Measurements from ENCODE around the gene CELA3B.
"Not testable (repeated sequence)": the region's sequence is repeated elsewhere in the genome, so short reads cannot be mapped to it uniquely, and the experiment has no call there.

The CELA3B gene

DNA sequence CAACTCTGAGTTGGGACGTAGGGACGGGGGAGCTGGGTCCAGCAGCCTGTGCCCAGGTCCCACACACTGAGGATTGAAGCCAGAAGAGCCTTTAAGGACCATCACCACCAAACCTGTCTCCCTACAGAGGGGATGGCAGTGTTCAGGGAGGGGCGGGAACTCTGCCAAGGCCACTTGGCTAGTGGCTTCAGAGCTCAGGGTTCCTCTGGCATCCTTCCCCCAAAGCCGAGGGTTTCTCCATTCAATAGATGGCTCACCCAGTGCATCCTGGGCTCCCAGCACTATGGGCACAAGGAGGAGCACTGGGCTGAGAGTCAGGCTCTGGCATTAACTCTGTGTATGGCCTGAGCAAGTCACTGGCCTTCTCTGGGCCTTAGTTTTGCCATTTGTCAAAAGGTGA, 4.4 kb downstream of the CELA3B start:
- not testable (repeated sequence) for H3K27me3 ChIP-seq (ENCODE audit: control insufficient read depth, insufficient read depth, low read length); H3K9me3 ChIP-seq (ENCODE audit: control insufficient read depth, insufficient read depth, low read length); H3K4me3 ChIP-seq (ENCODE audit: low read depth, low read length); H3K36me3 ChIP-seq (ENCODE audit: control insufficient read depth, insufficient read depth, low read length); H3K4me1 ChIP-seq (ENCODE audit: control insufficient read depth, insufficient read depth, low read length); H3K27ac ChIP-seq (ENCODE audit: low read depth, low read length); H3K9ac ChIP-seq (ENCODE audit: low read depth, low read length)

DNA sequence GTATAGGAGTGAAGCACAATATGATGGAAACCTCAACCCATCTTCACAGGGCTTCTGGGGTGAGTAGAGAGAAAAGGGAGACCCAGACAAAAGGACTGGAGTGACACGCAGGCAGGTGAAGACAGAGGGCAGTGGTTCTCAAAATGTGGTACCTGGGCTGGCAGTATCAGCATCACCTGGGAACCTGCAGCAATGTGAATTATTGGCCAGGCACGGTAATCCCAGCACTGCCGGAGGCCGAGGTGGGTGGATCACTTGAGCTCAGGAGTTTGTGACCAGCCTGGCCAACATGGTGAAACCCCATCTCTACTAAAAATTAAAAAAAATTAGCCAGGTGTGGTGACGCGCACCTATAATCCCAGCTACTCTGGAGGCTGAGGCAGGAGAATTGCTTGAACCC, 5.3 kb downstream of the CELA3B start:
- not testable (repeated sequence) for H3K27me3 ChIP-seq (ENCODE audit: control insufficient read depth, insufficient read depth, low read length); H3K27ac ChIP-seq (ENCODE audit: low read depth, low read length); H3K4me1 ChIP-seq (ENCODE audit: control insufficient read depth, insufficient read depth, low read length); H3K36me3 ChIP-seq (ENCODE audit: control insufficient read depth, insufficient read depth, low read length); H3K9ac ChIP-seq (ENCODE audit: low read depth, low read length); H3K4me3 ChIP-seq (ENCODE audit: low read depth, low read length); H3K9me3 ChIP-seq (ENCODE audit: control insufficient read depth, insufficient read depth, low read length)

DNA sequence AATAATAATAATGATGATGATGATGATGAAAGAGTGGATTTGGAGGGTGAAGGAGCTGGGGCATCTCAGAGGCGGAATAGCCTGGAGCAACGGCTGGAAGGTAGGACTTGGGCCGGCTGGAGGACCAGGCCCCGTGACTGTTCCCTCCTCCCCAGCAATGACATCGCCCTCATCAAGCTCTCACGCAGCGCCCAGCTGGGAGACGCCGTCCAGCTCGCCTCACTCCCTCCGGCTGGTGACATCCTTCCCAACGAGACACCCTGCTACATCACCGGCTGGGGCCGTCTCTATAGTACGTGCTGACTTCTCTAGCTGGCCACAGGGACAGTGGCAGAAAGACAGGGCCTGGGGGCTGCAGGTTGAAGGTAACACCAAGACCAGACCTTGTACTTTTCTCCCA, 6.7 kb downstream of the CELA3B start:
- H3K27me3 ChIP-seq (ENCODE audit: control insufficient read depth, insufficient read depth, low read length); H3K27ac ChIP-seq (ENCODE audit: low read depth, low read length): not testable (repeated sequence)

DNA sequence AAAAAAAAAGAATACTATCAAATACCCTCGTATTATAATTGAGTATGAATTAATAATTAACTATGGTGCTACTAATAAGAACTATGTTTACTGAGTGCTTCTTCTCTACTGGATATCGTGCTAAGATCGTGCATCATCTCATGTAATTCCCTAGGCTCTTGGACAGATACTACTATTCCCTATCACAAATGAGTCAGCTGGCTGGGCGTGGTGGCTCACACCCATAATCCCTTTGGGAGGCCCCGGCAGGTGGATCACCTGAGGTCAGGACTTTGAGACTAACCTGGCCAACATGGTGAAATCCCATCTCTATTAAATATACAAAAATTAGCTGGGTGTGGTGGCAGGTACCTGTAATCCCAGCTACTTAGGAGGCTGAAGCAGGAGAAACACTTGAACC, 9.1 kb downstream of the CELA3B start:
- H3K27ac ChIP-seq (ENCODE audit: low read depth, low read length); H3K4me3 ChIP-seq (ENCODE audit: low read depth, low read length); H3K9me3 ChIP-seq (ENCODE audit: control insufficient read depth, insufficient read depth, low read length); H3K27me3 ChIP-seq (ENCODE audit: control insufficient read depth, insufficient read depth, low read length); H3K36me3 ChIP-seq (ENCODE audit: control insufficient read depth, insufficient read depth, low read length); H3K4me1 ChIP-seq (ENCODE audit: control insufficient read depth, insufficient read depth, low read length); H3K9ac ChIP-seq (ENCODE audit: low read depth, low read length): not testable (repeated sequence)

More for the DNA sequence above, 6.7 kb downstream of the CELA3B start:
- not testable (repeated sequence) for H3K9me3 ChIP-seq (ENCODE audit: control insufficient read depth, insufficient read depth, low read length); H3K4me1 ChIP-seq (ENCODE audit: control insufficient read depth, insufficient read depth, low read length); H3K9ac ChIP-seq (ENCODE audit: low read depth, low read length); H3K36me3 ChIP-seq (ENCODE audit: control insufficient read depth, insufficient read depth, low read length); H3K4me3 ChIP-seq (ENCODE audit: low read depth, low read length)

DNA sequence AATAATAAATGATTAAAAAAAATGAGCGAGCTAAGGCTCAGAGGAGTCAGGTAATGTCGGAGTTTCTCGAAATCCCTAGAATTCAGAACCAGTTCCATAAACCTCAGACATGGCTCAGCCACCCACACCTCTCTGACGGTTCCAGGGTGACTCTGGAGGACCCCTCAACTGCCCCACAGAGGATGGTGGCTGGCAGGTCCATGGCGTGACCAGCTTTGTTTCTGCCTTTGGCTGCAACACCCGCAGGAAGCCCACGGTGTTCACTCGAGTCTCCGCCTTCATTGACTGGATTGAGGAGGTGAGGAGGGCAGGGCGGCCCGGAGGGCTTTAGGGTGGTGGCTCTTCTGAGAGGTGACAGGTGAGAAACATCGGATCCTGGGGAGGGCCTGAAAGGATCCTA, 9.6 kb downstream of the CELA3B start:
- H3K4me1 ChIP-seq (ENCODE audit: control insufficient read depth, insufficient read depth, low read length); H3K9me3 ChIP-seq (ENCODE audit: control insufficient read depth, insufficient read depth, low read length); H3K27me3 ChIP-seq (ENCODE audit: control insufficient read depth, insufficient read depth, low read length); H3K36me3 ChIP-seq (ENCODE audit: control insufficient read depth, insufficient read depth, low read length); H3K4me3 ChIP-seq (ENCODE audit: low read depth, low read length); H3K27ac ChIP-seq (ENCODE audit: low read depth, low read length); H3K9ac ChIP-seq (ENCODE audit: low read depth, low read length): not testable (repeated sequence)

DNA sequence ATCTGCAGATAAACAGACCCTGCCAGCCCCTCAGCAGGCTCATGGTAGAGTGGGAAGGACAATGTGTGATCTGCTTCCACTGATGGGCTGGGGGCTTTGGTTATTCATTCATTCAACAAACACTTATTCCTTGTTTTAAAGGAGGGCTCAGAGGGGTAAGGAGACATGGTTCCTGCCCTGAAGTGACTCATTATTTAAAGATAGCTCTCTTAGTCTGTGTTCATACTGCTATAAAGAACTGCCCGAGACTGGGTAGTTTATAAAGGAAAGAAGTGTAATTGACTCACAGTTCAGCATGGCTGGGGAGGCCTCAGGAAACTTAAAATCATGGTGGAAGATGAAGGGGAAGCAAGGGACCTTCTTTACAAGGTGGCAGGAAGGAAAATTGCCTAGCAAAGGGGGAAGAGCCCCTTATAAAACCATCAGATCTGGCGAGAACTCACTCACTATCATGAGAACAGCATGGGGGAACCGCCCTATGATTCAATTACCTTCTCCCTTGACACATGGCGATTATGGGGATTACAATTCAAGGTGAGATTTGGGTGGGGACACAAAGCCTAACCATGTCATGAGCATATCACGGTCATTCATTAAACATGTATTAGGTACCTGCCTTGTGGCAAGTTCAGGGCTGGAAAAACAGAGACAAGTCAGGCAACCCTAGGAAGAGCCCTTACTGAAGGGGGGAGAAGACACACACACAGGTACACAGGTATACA, 13.0 kb downstream of the CELA3B start:
- H3K9ac ChIP-seq (ENCODE audit: low read depth, low read length); H3K4me3 ChIP-seq (ENCODE audit: low read depth, low read length); H3K27me3 ChIP-seq (ENCODE audit: control insufficient read depth, insufficient read depth, low read length): not testable (repeated sequence)

DNA sequence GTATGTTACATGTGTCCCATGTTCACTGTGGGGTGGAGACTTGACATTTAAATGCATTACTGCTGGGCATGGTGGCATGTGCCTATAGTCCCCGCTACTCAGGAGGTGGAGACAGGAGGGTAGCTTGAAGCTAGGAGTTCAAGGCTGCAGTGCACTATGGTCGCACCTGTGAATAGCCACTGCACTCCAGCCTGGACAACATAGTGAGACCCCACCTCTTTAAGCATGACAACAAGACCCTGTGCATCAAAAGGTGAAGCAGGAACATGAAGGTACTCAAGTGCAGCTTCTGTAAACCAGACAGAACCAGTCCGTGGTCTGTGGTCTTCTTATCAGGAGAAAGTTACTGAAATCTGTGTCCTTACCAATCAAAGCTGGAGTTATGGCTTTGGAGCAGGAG, 15.4 kb downstream of the CELA3B start:
- H3K36me3 ChIP-seq (ENCODE audit: control insufficient read depth, insufficient read depth, low read length); H3K4me1 ChIP-seq (ENCODE audit: control insufficient read depth, insufficient read depth, low read length); H3K9ac ChIP-seq (ENCODE audit: low read depth, low read length); H3K4me3 ChIP-seq (ENCODE audit: low read depth, low read length); H3K27ac ChIP-seq (ENCODE audit: low read depth, low read length); H3K9me3 ChIP-seq (ENCODE audit: control insufficient read depth, insufficient read depth, low read length); H3K27me3 ChIP-seq (ENCODE audit: control insufficient read depth, insufficient read depth, low read length): not testable (repeated sequence)

More for the DNA sequence above, 13.0 kb downstream of the CELA3B start:
- H3K9me3 ChIP-seq (ENCODE audit: control insufficient read depth, insufficient read depth, low read length); H3K36me3 ChIP-seq (ENCODE audit: control insufficient read depth, insufficient read depth, low read length); H3K4me1 ChIP-seq (ENCODE audit: control insufficient read depth, insufficient read depth, low read length); H3K27ac ChIP-seq (ENCODE audit: low read depth, low read length): not testable (repeated sequence)

DNA sequence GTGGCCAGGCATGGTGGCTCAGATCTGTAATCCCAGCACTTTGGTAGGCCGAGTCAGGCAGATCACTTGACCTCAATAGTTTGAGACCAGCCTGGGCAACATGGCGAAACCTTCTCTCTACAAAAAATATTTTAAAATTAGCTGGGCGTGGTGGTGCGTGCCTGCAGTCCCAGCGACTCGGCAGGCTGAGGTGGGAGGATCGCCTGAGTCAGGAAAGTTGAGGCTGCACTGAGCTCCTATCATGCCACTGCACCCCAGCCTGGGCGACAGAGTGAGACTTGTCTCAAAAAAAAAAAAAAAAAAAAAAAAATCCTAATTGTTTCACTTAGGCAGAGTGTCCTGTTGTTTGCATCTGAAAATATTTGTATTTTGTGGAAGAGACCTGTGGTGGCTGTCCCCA, 17.9 kb downstream of the CELA3B start:
- not testable (repeated sequence) for H3K4me1 ChIP-seq (ENCODE audit: control insufficient read depth, insufficient read depth, low read length); H3K27me3 ChIP-seq (ENCODE audit: control insufficient read depth, insufficient read depth, low read length); H3K36me3 ChIP-seq (ENCODE audit: control insufficient read depth, insufficient read depth, low read length); H3K4me3 ChIP-seq (ENCODE audit: low read depth, low read length); H3K9ac ChIP-seq (ENCODE audit: low read depth, low read length); H3K27ac ChIP-seq (ENCODE audit: low read depth, low read length); H3K9me3 ChIP-seq (ENCODE audit: control insufficient read depth, insufficient read depth, low read length)

DNA sequence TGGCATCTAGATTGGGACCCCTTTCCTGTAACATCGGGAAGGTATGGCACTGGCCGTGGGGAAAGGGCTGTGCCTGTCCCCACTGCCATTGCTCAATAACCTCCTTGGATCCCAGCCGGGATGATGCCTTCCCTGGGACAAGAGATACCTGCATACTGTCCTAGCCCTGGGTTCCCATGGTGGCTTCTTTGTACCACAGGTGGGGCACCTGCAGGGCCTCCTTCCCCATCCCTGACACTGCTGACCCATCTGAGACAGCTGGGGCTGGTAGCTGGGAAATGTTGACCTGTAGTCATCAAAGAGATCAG, 19.8 kb downstream of the CELA3B start:
- H3K9me3 ChIP-seq (ENCODE audit: control insufficient read depth, insufficient read depth, low read length); H3K9ac ChIP-seq (ENCODE audit: low read depth, low read length); H3K36me3 ChIP-seq (ENCODE audit: control insufficient read depth, insufficient read depth, low read length); H3K4me3 ChIP-seq (ENCODE audit: low read depth, low read length); H3K27ac ChIP-seq (ENCODE audit: low read depth, low read length); H3K4me1 ChIP-seq (ENCODE audit: control insufficient read depth, insufficient read depth, low read length); H3K27me3 ChIP-seq (ENCODE audit: control insufficient read depth, insufficient read depth, low read length): not testable (repeated sequence)

DNA sequence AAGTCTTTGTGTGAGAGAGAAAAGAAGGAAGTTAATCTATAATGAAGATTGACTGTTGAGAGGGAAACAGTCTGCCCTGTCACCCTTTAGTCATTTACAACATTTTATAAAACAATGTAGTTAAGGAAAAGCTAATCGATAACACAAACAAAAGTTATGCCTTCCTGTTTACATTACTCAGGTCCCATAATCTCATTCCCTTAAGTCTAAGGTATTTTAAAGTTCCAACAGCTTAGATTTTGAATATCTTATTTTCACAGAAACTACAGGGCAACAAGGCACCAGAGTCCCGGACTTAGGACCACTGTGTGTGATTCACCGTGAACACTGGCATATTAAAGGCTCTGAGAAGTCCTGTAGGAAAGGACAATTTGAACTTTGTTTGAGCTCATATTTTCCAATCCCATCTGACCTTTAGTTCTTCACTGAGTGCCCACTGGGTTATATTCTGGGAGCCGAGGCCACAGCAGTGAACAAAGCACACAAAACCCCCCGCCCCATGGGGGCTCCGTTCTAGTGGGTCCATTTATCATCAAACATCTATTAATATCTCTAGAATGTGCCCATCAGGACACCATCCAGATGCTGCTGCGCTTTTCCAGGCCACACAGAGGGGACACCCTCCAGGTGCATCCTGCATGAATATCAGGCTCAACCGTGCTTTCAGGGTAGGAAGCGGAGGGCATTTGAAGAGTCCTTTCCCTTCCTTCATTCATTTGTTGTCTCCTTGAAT, 21.2 kb downstream of the CELA3B start:
- H3K9ac ChIP-seq (ENCODE audit: low read depth, low read length); H3K27ac ChIP-seq (ENCODE audit: low read depth, low read length); H3K4me3 ChIP-seq (ENCODE audit: low read depth, low read length); H3K27me3 ChIP-seq (ENCODE audit: control insufficient read depth, insufficient read depth, low read length); H3K4me1 ChIP-seq (ENCODE audit: control insufficient read depth, insufficient read depth, low read length); H3K9me3 ChIP-seq (ENCODE audit: control insufficient read depth, insufficient read depth, low read length); H3K36me3 ChIP-seq (ENCODE audit: control insufficient read depth, insufficient read depth, low read length): not testable (repeated sequence)

DNA sequence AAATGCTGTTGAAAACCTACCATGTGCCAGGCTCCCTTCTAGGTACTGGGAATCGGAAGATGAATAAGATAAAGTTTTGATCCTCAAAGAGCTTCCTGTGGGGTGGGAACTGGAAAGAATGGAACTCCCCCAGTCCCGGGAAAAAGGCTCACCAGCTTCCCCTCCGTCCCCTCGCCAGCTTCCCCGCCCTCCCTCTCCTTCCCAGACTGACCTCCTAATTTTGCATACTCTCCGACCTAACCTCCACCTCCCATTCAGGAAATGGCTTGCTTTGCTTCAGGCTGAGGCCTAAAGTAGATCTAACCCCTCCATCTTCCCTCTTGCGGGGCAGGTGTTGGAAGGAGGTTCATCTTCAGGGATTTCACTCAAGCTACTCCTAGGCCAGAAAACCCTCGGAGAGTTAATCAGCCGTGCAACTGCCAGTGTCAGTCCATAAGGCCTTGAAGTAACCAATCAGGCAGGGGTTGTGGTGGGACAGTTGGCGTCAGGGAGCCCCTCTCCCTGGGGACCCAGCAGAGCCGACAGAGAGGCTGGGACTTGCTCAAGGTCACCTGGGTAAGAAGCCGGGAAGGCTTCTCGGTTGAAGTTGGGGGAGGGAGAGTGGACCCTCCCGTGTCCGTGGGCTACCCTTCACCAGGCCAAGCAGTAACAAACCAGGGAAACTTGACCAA, 21.9 kb downstream of the CELA3B start:
- not testable (repeated sequence) for H3K4me1 ChIP-seq (ENCODE audit: control insufficient read depth, insufficient read depth, low read length); H3K27ac ChIP-seq (ENCODE audit: low read depth, low read length); H3K9ac ChIP-seq (ENCODE audit: low read depth, low read length); H3K36me3 ChIP-seq (ENCODE audit: control insufficient read depth, insufficient read depth, low read length); H3K4me3 ChIP-seq (ENCODE audit: low read depth, low read length); H3K27me3 ChIP-seq (ENCODE audit: control insufficient read depth, insufficient read depth, low read length); H3K9me3 ChIP-seq (ENCODE audit: control insufficient read depth, insufficient read depth, low read length)
